Esophagus mucosa (tissue), 1 donor: ENCODE data around the gene CNNM2. TPM values are rescaled to one million over a fixed set of nuclear protein-coding genes. Genes with fewer than 3 reads are reported as not detected.
A peak's percentile ranks its signal among the peaks of the same experiment; 100 is the strongest.

ENCODE experiments used
- ATAC-seq: fragments of 200-7000 bp; cut with Tn5 transposase; one replicate; pipeline ENCODE4 v1.9.1; 2020
- total RNA-seq: library from RNA; stranded (reverse); gene quantifications from one replicate; pipeline ENCODE4 v1.2.4, GENCODE V29; 2023
- donor health status: DM: yes; HTN: yes; CAD: no.

CNNM2 gene
- 2.3 TPM for total RNA-seq

- peak; percentile 99 for ATAC-seq
Measured at GRCh38 chr10:102917962-102918816, at the start of gene CNNM2. Gene CNNM2 (plus strand): TSS chr10:102918294. CDS start chr10:102918481, 187 bp downstream.

GRCh38 chr10:102868911-102869257 lies 49.2 kb upstream of the CNNM2 start:
- ATAC-seq: no peak

- peak; percentile 65 for ATAC-seq
Measured at GRCh38 chr10:102869258-102870198, 48.6 kb upstream of the CNNM2 start, which contains the start of gene AS3MT. Gene AS3MT (plus strand): TSS chr10:102869470. CDS start chr10:102869593, 123 bp downstream.

- no peak for ATAC-seq
Measured at GRCh38 chr10:102870221-102870620, 47.9 kb upstream of the CNNM2 start.

GRCh38 chr10:102872163-102872562 lies 45.9 kb upstream of the CNNM2 start:
- no peak for ATAC-seq

GRCh38 chr10:102876747-102877153 lies 41.3 kb upstream of the CNNM2 start:
- ATAC-seq: no peak

GRCh38 chr10:102878629-102879028 lies 39.5 kb upstream of the CNNM2 start:
- no peak for ATAC-seq

- ATAC-seq: no peak
Measured at GRCh38 chr10:102880256-102880655, 37.8 kb upstream of the CNNM2 start.

GRCh38 chr10:102888048-102888447 lies 30.0 kb upstream of the CNNM2 start:
- ATAC-seq: no peak

- no peak for ATAC-seq
Measured at GRCh38 chr10:102894466-102895213, 23.5 kb upstream of the CNNM2 start.

GRCh38 chr10:102900006-102900405 lies 18.1 kb upstream of the CNNM2 start:
- no peak for ATAC-seq

- no peak for ATAC-seq
Measured at GRCh38 chr10:102904346-102904745, 13.7 kb upstream of the CNNM2 start.

- no peak for ATAC-seq
Measured at GRCh38 chr10:102906507-102906906, 11.6 kb upstream of the CNNM2 start.

- ATAC-seq: no peak
Measured at GRCh38 chr10:102914781-102915180, 3.3 kb upstream of the CNNM2 start.

- no peak for ATAC-seq
Measured at GRCh38 chr10:102916173-102916572, 1.9 kb upstream of the CNNM2 start.

- ATAC-seq: peak; percentile 79
Measured at GRCh38 chr10:102917314-102917961, 656 bp upstream of the CNNM2 start.

- no peak for ATAC-seq
Measured at GRCh38 chr10:102918817-102919245, 737 bp downstream of the CNNM2 start.

- no peak for ATAC-seq
Measured at GRCh38 chr10:102919246-102919959, 1.3 kb downstream of the CNNM2 start.

GRCh38 chr10:102919992-102920739 lies 2.1 kb downstream of the CNNM2 start:
- no peak for ATAC-seq

- no peak for ATAC-seq
Measured at GRCh38 chr10:102923601-102924000, 5.5 kb downstream of the CNNM2 start.

GRCh38 chr10:102926842-102927241 lies 8.7 kb downstream of the CNNM2 start:
- ATAC-seq: no peak
